Parathyroid adenoma (tissue), 2 donors: ENCODE data around the gene PRMT7.

Experiments
- H2AFZ ChIP-seq: fragments of 300-600 bp; sonication (generic); one replicate; pipeline ENCODE4 v1.7.0; 2017; ENCODE audit warnings: antibody characterized with exemption, mild to moderate bottlenecking
- H3K27ac ChIP-seq: fragments of 300-600 bp; sonication (generic); one replicate; pipeline ENCODE4 v1.7.0; 2017
- H3K27me3 ChIP-seq: fragments of 300-600 bp; sonication (generic); one replicate; pipeline ENCODE4 v1.7.0; 2017; ENCODE audit warnings: low read length; ENCODE audit not compliant: control insufficient read depth, insufficient read depth
- H3K36me3 ChIP-seq: fragments of 300-600 bp; sonication (generic); one replicate; pipeline ENCODE4 v1.7.0; 2017; ENCODE audit warnings: low read length; ENCODE audit not compliant: control insufficient read depth, insufficient read depth
- H3K4me1 ChIP-seq: fragments of 300-600 bp; sonication (generic); one replicate; pipeline ENCODE4 v1.7.0; 2017; ENCODE audit warnings: control low read depth
- H3K4me2 ChIP-seq: fragments of 300-600 bp; sonication (generic); one replicate; pipeline ENCODE4 v1.7.0; 2017; ENCODE audit warnings: low read length
- H3K4me3 ChIP-seq: fragments of 300-600 bp; sonication (generic); one replicate; pipeline ENCODE4 v1.7.0; 2017; ENCODE audit warnings: low read depth, low read length
- H3K79me2 ChIP-seq: fragments of 300-600 bp; sonication (generic); one replicate; pipeline ENCODE4 v1.7.0; 2017; ENCODE audit warnings: control low read depth
- H3K9ac ChIP-seq: fragments of 300-600 bp; sonication (generic); one replicate; pipeline ENCODE4 v1.7.0; 2017; ENCODE audit warnings: mild to moderate bottlenecking
- H3K9me3 ChIP-seq: fragments of 300-600 bp; sonication (generic); one replicate; pipeline ENCODE4 v1.7.0; 2017; ENCODE audit warnings: low read length; ENCODE audit not compliant: control insufficient read depth
- CTCF ChIP-seq: fragments of 300-600 bp; sonication (generic); IDR thresholded peaks from one replicate; pipeline ENCODE4 v1.7.0; 2017; ENCODE audit warnings: antibody characterized with exemption, mild to moderate bottlenecking
- donor health status: primary hyperparathyroidism.

Gene PRMT7

GRCh38 chr16:68310437-68310773 is 414 bp upstream of the PRMT7 start:
- Histone ChIP-seq H3K27ac (peak overlapping the region; percentile 55), H3K4me3 (peak overlapping the region; percentile 85), H3K4me1 (peaks cover 9% of the 10 kb centered on the region), H3K9me3 (no peaks in the 10 kb centered on the region), H2AFZ (peak overlapping the region; percentile 93), H3K79me2 (peaks cover 11% of the 10 kb centered on the region), H3K27me3 (no peaks in the 10 kb centered on the region), H3K36me3 (no peaks in the 10 kb centered on the region), H3K4me2 (peak overlapping the region; percentile 94), H3K9ac (no peak overlapping the region)
- TF ChIP-seq CTCF: no peak

- Histone ChIP-seq H3K79me2 (peaks cover 11% of the 10 kb centered on the region), H3K27me3 (no peaks in the 10 kb centered on the region), H3K4me2 (no peak overlapping the region), H2AFZ (no peak overlapping the region), H3K4me3 (no peak overlapping the region), H3K9ac (no peak overlapping the region), H3K4me1 (peaks cover 9% of the 10 kb centered on the region), H3K36me3 (no peaks in the 10 kb centered on the region), H3K9me3 (no peaks in the 10 kb centered on the region), H3K27ac (no peak overlapping the region)
- no peak for TF ChIP-seq CTCF
Measured at GRCh38 chr16:68313116-68313515, 2.3 kb downstream of the PRMT7 start.

- Histone ChIP-seq H3K4me3 (no peak overlapping the region), H3K79me2 (no peaks in the 10 kb centered on the region), H2AFZ (no peak overlapping the region), H3K36me3 (no peaks in the 10 kb centered on the region), H3K4me1 (no peaks in the 10 kb centered on the region), H3K27ac (no peak overlapping the region), H3K9ac (no peak overlapping the region), H3K4me2 (no peak overlapping the region), H3K27me3 (no peaks in the 10 kb centered on the region), H3K9me3 (no peaks in the 10 kb centered on the region)
- TF ChIP-seq CTCF: no peak
Measured at GRCh38 chr16:68319185-68319908, 8.5 kb downstream of the PRMT7 start.

- Histone ChIP-seq H3K36me3 (no peaks in the 10 kb centered on the region), H3K9ac (no peak overlapping the region), H3K4me2 (no peak overlapping the region), H3K27me3 (no peaks in the 10 kb centered on the region), H3K79me2 (no peaks in the 10 kb centered on the region), H3K9me3 (no peaks in the 10 kb centered on the region), H2AFZ (no peak overlapping the region), H3K4me3 (no peak overlapping the region), H3K4me1 (no peaks in the 10 kb centered on the region), H3K27ac (no peak overlapping the region)
- TF ChIP-seq CTCF: no peak
Measured at GRCh38 chr16:68324336-68324735, 13.5 kb downstream of the PRMT7 start.

GRCh38 chr16:68324780-68325357 is 14.1 kb downstream of the PRMT7 start:
- Histone ChIP-seq H3K27ac (no peak overlapping the region), H3K79me2 (no peaks in the 10 kb centered on the region), H3K9ac (no peak overlapping the region), H3K9me3 (no peaks in the 10 kb centered on the region), H2AFZ (no peak overlapping the region), H3K4me2 (no peak overlapping the region), H3K4me1 (no peaks in the 10 kb centered on the region), H3K36me3 (no peaks in the 10 kb centered on the region), H3K4me3 (no peak overlapping the region), H3K27me3 (no peaks in the 10 kb centered on the region)
- no peak for TF ChIP-seq CTCF
